SU-DHL-6 (cell line): Measurements from ENCODE around the gene SERPINH1.
"Not testable (repeated sequence)": the region's sequence is repeated elsewhere in the genome, so short reads cannot be mapped to it uniquely, and the experiment has no call there.

Source experiments
- H2AFZ ChIP-seq: fragments of 200-600 bp; sonication (generic); 2 replicates; pipeline ENCODE4 v1.6.1; 2014; ENCODE audit warnings: low read depth, mild to moderate bottlenecking, moderate library complexity, mixed read lengths, antibody characterized with exemption, low read length; ENCODE audit not compliant: severe bottlenecking
- H3F3A ChIP-seq: fragments of 200-600 bp; shearing (Covaris generic); 2 replicates; pipeline ENCODE4 v1.6.0; 2016; ENCODE audit warnings: antibody characterized with exemption, mild to moderate bottlenecking; ENCODE audit not compliant: insufficient read depth
- H3K27ac ChIP-seq: fragments of 200-600 bp; sonication (generic); 2 replicates; pipeline ENCODE4 v1.5.1; 2016; ENCODE audit warnings: low read depth, mild to moderate bottlenecking, low read length, moderate library complexity, mixed read lengths
- H3K27me3 ChIP-seq: fragments of 200-600 bp; sonication (generic), shearing (Covaris generic); 2 replicates; pipeline ENCODE4 v1.6.0; 2014; ENCODE audit warnings: mild to moderate bottlenecking, low read length
- H3K36me3 ChIP-seq: fragments of 200-600 bp; sonication (generic); 2 replicates; pipeline ENCODE4 v1.6.1; 2014; ENCODE audit warnings: mild to moderate bottlenecking, low read length, mixed read lengths
- H3K4me2 ChIP-seq: fragments of 300-600, 200-600 bp; shearing (Covaris generic), sonication (generic); 2 replicates; pipeline ENCODE4 v1.6.0; 2014; ENCODE audit warnings: low read length, low read depth, mild to moderate bottlenecking; ENCODE audit not compliant: poor library complexity, severe bottlenecking
- H3K4me3 ChIP-seq: fragments of 200-600 bp; sonication (generic); 2 replicates; pipeline ENCODE4 v1.5.1; 2014; ENCODE audit warnings: antibody characterized with exemption, low read length, mild to moderate bottlenecking, mixed read lengths; ENCODE audit not compliant: insufficient read depth, poor library complexity, severe bottlenecking
- H3K79me2 ChIP-seq: fragments of 200-600 bp; sonication (generic); 2 replicates; pipeline ENCODE4 v1.6.1; 2014; ENCODE audit warnings: mild to moderate bottlenecking, low read length, moderate library complexity; ENCODE audit not compliant: insufficient read depth
- H3K9ac ChIP-seq: fragments of 200-600 bp; sonication (generic); 2 replicates; pipeline ENCODE4 v1.7.0; 2014; ENCODE audit warnings: mild to moderate bottlenecking, low read length
- H3K9me2 ChIP-seq: fragments of 200-600 bp; sonication (generic); replicated peaks from 2 replicates; pipeline ENCODE4 v1.6.1; 2014; ENCODE audit warnings: low read length; ENCODE audit not compliant: insufficient read depth
- H3K9me3 ChIP-seq: fragments of 200-600 bp; sonication (generic); 2 replicates; pipeline ENCODE4 v1.6.1; 2014; ENCODE audit warnings: low read length, mixed read lengths; ENCODE audit not compliant: insufficient read depth
- H4K20me1 ChIP-seq: fragments of 200-600 bp; sonication (generic); 2 replicates; pipeline ENCODE4 v1.6.1; 2014; ENCODE audit warnings: low read depth, mild to moderate bottlenecking, antibody characterized with exemption, low read length, moderate library complexity, mixed read lengths
- EZH2phosphoT487 ChIP-seq: fragments of 200-600 bp; sonication (generic), shearing (Covaris generic); conservative IDR thresholded peaks from 2 replicates; pipeline ENCODE4 v1.6.1; 2018; ENCODE audit warnings: mild to moderate bottlenecking, antibody characterized with exemption, low read length, moderate library complexity, mixed read lengths
- TF ChIP-seq, protein P1 (sequence below): fragments of 200-600 bp; sonication (generic); IDR thresholded peaks from one replicate; pipeline ENCODE4 v1.5.1; 2017; ENCODE audit warnings: antibody characterized with exemption, mild to moderate bottlenecking, low read length, moderate library complexity; ENCODE audit not compliant: insufficient read depth, poor library complexity, severe bottlenecking

Gene SERPINH1

DNA sequence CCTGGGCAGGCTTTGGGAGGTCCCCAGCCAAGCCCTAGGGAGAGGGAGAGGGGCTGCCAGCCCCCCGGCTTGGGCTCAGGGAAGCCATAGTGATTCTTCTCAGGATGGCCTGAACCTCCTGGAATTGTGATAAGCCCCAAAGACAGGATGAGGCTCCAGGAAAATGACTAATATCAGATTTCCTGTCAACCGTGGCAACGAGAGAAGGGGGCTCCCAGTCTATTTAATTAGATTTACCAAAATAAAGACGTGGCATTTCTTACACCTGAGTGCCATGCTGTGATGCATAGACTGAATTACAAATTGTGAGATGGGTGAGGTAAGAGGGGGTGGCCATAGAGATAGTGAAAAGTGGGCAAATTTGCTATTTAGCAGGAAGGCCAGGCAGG is 20.4 kb downstream of the SERPINH1 start:
- Histone ChIP-seq H3K9me2 (no peaks in the 10 kb centered on the region), H2AFZ (no peak overlapping the region), H3K79me2 (no peaks in the 10 kb centered on the region), H3K36me3 (no peaks in the 10 kb centered on the region), H3K9me3 (no peaks in the 10 kb centered on the region), H3K27ac (no peak overlapping the region), H3K4me3 (no peak overlapping the region), H3K4me2 (no peak overlapping the region), H3K27me3 (no peaks in the 10 kb centered on the region), H3F3A (no peaks in the 10 kb centered on the region), H4K20me1 (no peaks in the 10 kb centered on the region), H3K9ac (no peak overlapping the region)
- TF ChIP-seq EZH2phosphoT487, result no peak
- TF ChIP-seq, protein P1, sequence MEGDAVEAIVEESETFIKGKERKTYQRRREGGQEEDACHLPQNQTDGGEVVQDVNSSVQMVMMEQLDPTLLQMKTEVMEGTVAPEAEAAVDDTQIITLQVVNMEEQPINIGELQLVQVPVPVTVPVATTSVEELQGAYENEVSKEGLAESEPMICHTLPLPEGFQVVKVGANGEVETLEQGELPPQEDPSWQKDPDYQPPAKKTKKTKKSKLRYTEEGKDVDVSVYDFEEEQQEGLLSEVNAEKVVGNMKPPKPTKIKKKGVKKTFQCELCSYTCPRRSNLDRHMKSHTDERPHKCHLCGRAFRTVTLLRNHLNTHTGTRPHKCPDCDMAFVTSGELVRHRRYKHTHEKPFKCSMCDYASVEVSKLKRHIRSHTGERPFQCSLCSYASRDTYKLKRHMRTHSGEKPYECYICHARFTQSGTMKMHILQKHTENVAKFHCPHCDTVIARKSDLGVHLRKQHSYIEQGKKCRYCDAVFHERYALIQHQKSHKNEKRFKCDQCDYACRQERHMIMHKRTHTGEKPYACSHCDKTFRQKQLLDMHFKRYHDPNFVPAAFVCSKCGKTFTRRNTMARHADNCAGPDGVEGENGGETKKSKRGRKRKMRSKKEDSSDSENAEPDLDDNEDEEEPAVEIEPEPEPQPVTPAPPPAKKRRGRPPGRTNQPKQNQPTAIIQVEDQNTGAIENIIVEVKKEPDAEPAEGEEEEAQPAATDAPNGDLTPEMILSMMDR, result no peak

DNA sequence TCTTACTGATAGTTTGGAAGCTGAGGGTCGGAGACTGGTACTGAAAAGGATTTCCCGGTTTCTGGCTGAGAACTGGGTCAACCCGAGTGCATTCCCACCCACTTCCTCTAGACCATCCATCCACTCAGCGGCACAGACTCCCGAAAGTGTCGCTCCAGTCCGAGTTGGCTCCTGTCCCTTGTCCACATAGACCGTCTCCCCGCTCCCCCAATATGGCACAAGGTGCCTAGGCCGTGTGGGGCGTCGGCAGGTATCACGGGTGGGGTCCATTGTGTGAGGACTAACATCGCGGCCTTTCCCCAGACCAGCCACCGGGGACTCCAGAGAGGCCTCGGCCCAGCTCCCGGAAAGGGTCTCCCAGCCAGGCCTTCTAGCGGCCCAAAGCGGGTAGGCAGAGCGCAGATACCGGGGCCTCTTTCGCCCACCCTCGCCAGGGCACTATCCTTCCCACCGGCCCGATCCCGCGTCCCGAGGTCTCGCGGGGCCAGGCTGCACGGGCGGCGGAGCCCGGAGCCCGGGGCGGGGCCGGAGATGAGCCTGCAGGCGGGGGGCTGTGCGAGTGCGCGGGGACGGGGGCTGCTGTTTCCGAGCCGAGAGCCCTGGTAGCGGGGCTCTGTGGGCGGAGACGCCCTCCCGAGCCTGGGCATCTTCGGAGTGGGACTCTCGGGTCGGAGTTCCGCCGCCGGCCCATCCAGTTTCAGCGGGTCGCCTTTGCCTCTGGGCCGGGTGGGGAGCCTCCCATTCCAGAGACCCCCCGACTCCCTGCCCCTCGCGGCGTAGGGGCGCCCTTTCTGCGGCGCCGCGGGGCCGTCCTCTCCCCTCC is 21.1 kb downstream of the SERPINH1 start:
- TF ChIP-seq, protein P1, result no peak
- TF ChIP-seq EZH2phosphoT487, result no peak
- no peaks in the 10 kb centered on the region for H3K9me2 ChIP-seq
- H4K20me1 ChIP-seq, result no peaks in the 10 kb centered on the region

DNA sequence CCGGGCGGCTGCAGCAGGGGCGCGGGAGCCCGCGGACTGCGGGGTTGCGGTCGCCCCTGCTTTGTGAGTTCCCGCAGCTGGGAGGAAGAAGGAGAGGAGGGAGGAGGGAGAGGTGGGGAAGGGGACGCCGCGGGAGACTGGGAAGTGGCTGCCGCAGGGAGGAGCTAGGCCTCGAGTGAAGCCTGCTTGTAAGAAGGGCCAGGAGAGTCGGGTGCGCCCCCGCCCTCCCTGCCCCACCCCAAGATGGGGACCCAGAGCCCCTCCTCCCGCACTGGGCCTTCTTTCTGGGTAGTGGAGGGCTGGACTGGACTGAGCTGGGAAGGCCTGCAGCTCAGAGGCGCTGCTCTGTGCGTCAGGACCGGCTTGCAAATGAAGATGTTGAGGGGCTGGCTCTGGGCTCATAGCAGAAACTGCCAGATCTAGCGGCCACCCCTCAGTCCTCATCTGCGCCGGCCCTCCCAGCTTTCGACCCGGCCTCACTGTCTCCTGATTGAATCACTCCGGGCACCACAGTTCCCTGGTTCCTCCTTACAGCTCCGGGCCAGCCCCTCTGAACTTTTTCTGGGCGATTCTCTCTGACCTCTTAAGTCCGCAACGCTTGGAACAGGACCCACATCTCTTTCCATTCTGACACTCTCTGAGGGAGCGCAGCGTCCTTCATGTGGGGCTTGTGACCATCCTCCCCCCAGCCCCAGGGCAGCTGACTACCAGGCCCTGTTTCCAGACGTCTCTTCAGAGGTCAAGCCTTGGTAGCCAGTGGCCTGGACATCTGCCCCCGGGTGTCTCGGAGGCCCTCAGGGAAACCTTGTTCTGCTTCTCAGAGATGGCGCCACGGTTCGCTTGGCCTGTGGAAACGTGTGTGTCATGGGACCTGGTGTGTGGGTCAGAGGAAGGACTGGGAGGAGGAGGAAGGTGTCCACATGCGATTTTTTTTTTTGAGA is 21.9 kb downstream of the SERPINH1 start:
- no peaks in the 10 kb centered on the region for H3F3A ChIP-seq
- peak overlapping the region; percentile 31 for H3K4me2 ChIP-seq
- no peaks in the 10 kb centered on the region for H3K9me2 ChIP-seq
- no peak for TF ChIP-seq EZH2phosphoT487
- TF ChIP-seq, protein P1, result no peak
- H3K27ac ChIP-seq, result no peak overlapping the region
- H3K79me2 ChIP-seq, result no peaks in the 10 kb centered on the region
- no peak overlapping the region for H3K9ac ChIP-seq
- H3K9me3 ChIP-seq, result no peaks in the 10 kb centered on the region
- no peaks in the 10 kb centered on the region for H4K20me1 ChIP-seq
- no peak overlapping the region for H3K4me3 ChIP-seq
- no peaks in the 10 kb centered on the region for H3K27me3 ChIP-seq
- H2AFZ ChIP-seq, result no peak overlapping the region
- no peaks in the 10 kb centered on the region for H3K36me3 ChIP-seq

More for the DNA sequence above, 21.1 kb downstream of the SERPINH1 start:
- no peaks in the 10 kb centered on the region for H3K9me3 ChIP-seq
- no peak overlapping the region for H3K9ac ChIP-seq
- no peak overlapping the region for H3K27ac ChIP-seq
- H3K36me3 ChIP-seq, result no peaks in the 10 kb centered on the region
- H3K27me3 ChIP-seq, result no peaks in the 10 kb centered on the region
- H3K4me3 ChIP-seq, result no peak overlapping the region
- peak overlapping the region; percentile 31 for H3K4me2 ChIP-seq
- H3K79me2 ChIP-seq, result no peaks in the 10 kb centered on the region
- H3F3A ChIP-seq, result no peaks in the 10 kb centered on the region
- H2AFZ ChIP-seq, result peak overlapping the region; percentile 14

DNA sequence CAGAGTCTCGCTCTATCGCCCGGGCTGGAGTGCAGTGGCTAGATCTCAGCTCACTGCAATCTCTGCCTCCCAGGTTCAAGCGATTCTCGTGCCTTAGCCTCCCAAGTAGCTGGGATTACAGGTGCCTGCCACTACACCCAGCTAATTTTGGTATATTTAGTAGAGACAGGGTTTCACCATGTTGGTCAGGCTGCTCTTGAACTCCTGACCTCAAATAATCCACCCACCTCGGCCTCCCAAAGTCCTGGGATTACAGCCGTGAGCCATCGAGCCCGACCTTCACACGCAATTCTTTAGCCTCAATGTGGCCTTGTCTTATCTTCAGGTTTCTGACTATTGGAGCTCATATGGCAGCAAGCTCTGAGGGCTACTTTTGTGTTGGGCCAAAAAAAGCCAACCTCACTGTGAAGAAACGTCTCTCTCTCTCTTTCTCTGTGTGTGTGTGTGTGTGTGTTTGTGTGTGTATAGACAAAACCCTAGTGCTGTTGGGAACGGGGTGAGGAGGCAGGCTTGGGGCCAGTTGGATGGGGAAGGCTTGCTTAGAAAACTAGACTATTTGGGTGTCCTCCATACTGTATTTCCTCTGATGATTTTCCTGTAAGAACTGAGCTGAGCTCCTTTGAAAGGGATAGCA is 22.7 kb downstream of the SERPINH1 start:
- H3F3A ChIP-seq, H3K4me3 ChIP-seq, H3K9me2 ChIP-seq, H4K20me1 ChIP-seq, H3K9ac ChIP-seq, H3K27ac ChIP-seq, H3K27me3 ChIP-seq, H3K79me2 ChIP-seq, H3K36me3 ChIP-seq, H2AFZ ChIP-seq, H3K9me3 ChIP-seq, H3K4me2 ChIP-seq: not testable (repeated sequence)
